ENCODE results near the gene DOCK9. TPM values are rescaled to one million over a fixed set of nuclear protein-coding genes. Genes with fewer than 3 reads are reported as not detected.

DOCK9 gene
- polyA plus RNA-seq, 1 of the 3 experiments (the other 2 are of a cell fraction): 16.6 TPM

- Histone ChIP-seq H3K27ac (ENCODE audit: low read depth in 2 of 2, low read length in 1 of 2) (no peak overlapping the region), H2AFZ (ENCODE audit: low read depth) (no peak overlapping the region), H3K4me3 (ENCODE audit: low read depth in 2 of 2, low read length in 1 of 2) (no peak overlapping the region), H3K36me3 (replicated peaks in 1 of 2; ENCODE audit: control insufficient read depth in 1 of 2, insufficient read depth in 2 of 2, low read length in 1 of 2) (no peaks in the 10 kb centered on the region), H3K79me2 (ENCODE audit: insufficient read depth) (no peaks in the 10 kb centered on the region), H3F3A (replicated peaks; ENCODE audit: insufficient read depth) (no peaks in the 10 kb centered on the region), H4K20me1 (ENCODE audit: insufficient read depth) (no peaks in the 10 kb centered on the region), H3K4me2 (no peak overlapping the region), H3K27me3 (ENCODE audit: insufficient read depth) (no peaks in the 10 kb centered on the region), H3K9me2 (no peaks in the 10 kb centered on the region), H3K9me3 (no peaks in the 10 kb centered on the region), H3K4me1 (ENCODE audit: control insufficient read depth in 1 of 2, insufficient read depth in 2 of 2, low read depth in 1 of 2, low read length in 1 of 2) (peaks cover 0 to 3% of the 10 kb centered on the region in 2 experiments; a peak in 1 of 4 replicates), H3K9ac (no peak overlapping the region)
- no peak for TF ChIP-seq YY1 (IDR thresholded peaks at IDR 0.05; ENCODE audit: low read depth)
- TF ChIP-seq FOSL2 (IDR thresholded peaks at IDR 0.05; ENCODE audit: borderline replicate concordance, low read depth): no peak
- no peak for TF ChIP-seq TEAD4 (IDR thresholded peaks at IDR 0.05; ENCODE audit: borderline replicate concordance, insufficient read depth)
- no peak for TF ChIP-seq EP300 (IDR thresholded peaks at IDR 0.05; ENCODE audit: borderline replicate concordance in 1 of 2, low read depth in 1 of 2, low read length in 1 of 2)
- TF ChIP-seq MXI1 (IDR thresholded peaks at IDR 0.05; ENCODE audit: low read depth, low read length): no peak
- TF ChIP-seq RCOR1 (IDR thresholded peaks at IDR 0.05; ENCODE audit: low read length): no peak
- no peak for TF ChIP-seq GATA2 (CRISPR knock-in tag; IDR thresholded peaks at IDR 0.05)
- TF ChIP-seq TAF1 (IDR thresholded peaks at IDR 0.05; ENCODE audit: borderline replicate concordance, low read depth, low read length): no peak
- TF ChIP-seq CHD2 (IDR thresholded peaks at IDR 0.05; ENCODE audit: low read length, partially characterized antibody): no peak
- no peak for TF ChIP-seq FOXJ3 (CRISPR knock-in tag; IDR thresholded peaks at IDR 0.05)
- ChIA-PET CTCF (no interaction called here), POLR2A (no interaction called here)
- 90% methylated on average over 2 of the region's 2 CpGs for WGBS (ENCODE audit: low lambda C conversion rate)
- no peak for DNase-seq
Observed at GRCh38 chr13:98919566-98919965, 58.3 kb downstream of the DOCK9 start.

GRCh38 chr13:98918771-98919170 lies 59.1 kb downstream of the DOCK9 start:
- no peak overlapping the region for H3K4me2 ChIP-seq
- H3F3A ChIP-seq (replicated peaks; ENCODE audit: insufficient read depth): no peaks in the 10 kb centered on the region
- H3K4me3 ChIP-seq (ENCODE audit: low read depth in 2 of 2, low read length in 1 of 2): no peak overlapping the region
- no peak overlapping the region for H3K9ac ChIP-seq
- no peak overlapping the region for H3K27ac ChIP-seq (ENCODE audit: low read depth in 2 of 2, low read length in 1 of 2)
- H4K20me1 ChIP-seq (ENCODE audit: insufficient read depth): no peaks in the 10 kb centered on the region
- ChIA-PET POLR2A (no interaction called here), CTCF (no interaction called here)
- TF ChIP-seq PBX3 (IDR thresholded peaks at IDR 0.05) (no peak), ELF1 (IDR thresholded peaks at IDR 0.05) (no peak), JUND (IDR thresholded peaks at IDR 0.05) (no peak), GATA2 (CRISPR knock-in tag; IDR thresholded peaks at IDR 0.05) (no peak), TCF12 (IDR thresholded peaks at IDR 0.05) (no peak), MEF2A (IDR thresholded peaks at IDR 0.05; ENCODE audit: borderline replicate concordance, low read depth) (no peak), NRF1 (IDR thresholded peaks at IDR 0.05; ENCODE audit: low read depth, low read length) (no peak), RFX5 (IDR thresholded peaks at IDR 0.05; ENCODE audit: low read length) (no peak)
- no peaks in the 10 kb centered on the region for H3K9me2 ChIP-seq
- no peaks in the 10 kb centered on the region for H3K27me3 ChIP-seq (ENCODE audit: insufficient read depth)
- no peak for DNase-seq
- no peak overlapping the region for H2AFZ ChIP-seq (ENCODE audit: low read depth)
- H3K36me3 ChIP-seq (replicated peaks in 1 of 2; ENCODE audit: control insufficient read depth in 1 of 2, insufficient read depth in 2 of 2, low read length in 1 of 2): no peaks in the 10 kb centered on the region
- no peaks in the 10 kb centered on the region for H3K79me2 ChIP-seq (ENCODE audit: insufficient read depth)
- H3K9me3 ChIP-seq: no peaks in the 10 kb centered on the region
- H3K4me1 ChIP-seq (ENCODE audit: control insufficient read depth in 1 of 2, insufficient read depth in 2 of 2, low read depth in 1 of 2, low read length in 1 of 2): peaks cover 0 to 3% of the 10 kb centered on the region in 2 experiments; a peak in 1 of 4 replicates
- 93% methylated on average over 4 of the region's 4 CpGs for WGBS (ENCODE audit: low lambda C conversion rate)

Data from SK-N-SH (cell line).